ENCODE results near the gene ZNF557.
"Not testable (repeated sequence)": the region's sequence is repeated elsewhere in the genome, so short reads cannot be mapped to it uniquely, and the experiment has no call there.

Gene ZNF557

DNA sequence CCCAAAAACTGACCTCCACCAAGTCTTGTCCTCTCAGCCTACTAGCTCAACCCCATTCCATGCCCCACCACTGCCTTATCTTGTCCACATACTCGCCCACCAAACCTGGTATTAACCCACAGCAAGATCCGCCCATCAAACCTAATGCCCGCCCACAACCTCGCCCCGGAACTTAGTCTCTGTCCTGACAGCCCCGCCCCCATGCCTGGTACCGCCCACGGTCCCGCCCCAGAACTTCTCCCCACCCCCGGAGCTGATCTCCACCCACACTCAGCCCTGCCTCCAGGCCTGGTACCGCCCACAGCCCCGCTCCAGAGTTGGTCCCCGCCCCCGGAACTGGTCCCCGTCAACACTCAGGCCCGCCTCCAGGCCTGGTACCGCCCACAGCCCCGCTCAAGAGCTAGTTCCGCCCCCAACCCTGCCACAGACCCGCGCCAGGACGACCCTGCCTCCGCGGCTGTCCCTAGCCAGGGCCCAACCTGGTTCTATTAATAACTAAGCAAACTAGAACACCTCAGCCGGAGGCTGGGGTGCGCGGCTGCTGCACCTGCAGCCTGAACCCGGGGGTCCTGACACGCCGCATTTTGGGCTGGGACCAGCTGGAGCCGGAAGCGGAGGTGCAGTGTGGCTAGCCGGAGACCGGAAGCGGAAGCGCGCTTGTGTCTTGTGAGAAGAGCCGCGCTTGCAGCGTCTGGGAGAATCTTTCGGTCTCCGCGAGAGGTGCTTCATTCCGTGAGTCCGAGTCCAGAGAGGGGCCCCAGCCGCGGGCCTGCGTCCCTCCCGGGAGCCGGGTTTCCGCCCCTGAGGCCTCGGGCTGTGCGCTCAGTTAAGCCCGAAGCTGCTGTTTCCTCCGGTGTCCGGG is at the start of gene ZNF557:
Gene ZNF557 (plus strand): TSS at position 662 of the 862 bp plus-strand sequence. CDS start 5,372 bp downstream, outside the sequence.
- DNase-seq, result peak; percentile 94 to 96

- not testable (repeated sequence) for DNase-seq
Observed at GRCh38 chr19:7021331-7021730, 48.2 kb upstream of the ZNF557 start, which contains the start of gene MBD3L2B. Gene MBD3L2B (minus strand): TSS chr19:7021431. CDS start chr19:7021397, 34 bp downstream.

- DNase-seq, result not testable (repeated sequence)
Observed at GRCh38 chr19:7028790-7029189, 40.7 kb upstream of the ZNF557 start.

DNA sequence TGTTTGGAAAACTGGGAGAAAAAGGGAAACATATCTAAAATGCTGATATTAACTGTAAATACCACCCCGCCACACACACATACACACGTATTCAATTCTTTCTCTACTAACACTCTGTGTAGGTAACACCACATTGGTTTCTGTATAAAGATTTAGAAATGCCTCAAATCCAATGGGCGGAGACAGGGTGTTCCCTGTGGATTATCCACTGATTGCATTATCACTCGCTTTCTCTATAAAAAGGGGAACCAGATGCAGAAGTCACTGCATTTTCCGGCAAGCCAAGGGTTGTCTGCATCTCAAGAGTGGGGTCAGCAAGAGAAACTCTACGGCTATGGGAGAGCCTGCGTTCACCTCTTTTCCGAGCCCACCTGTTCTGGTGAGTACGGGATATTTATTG is 39.2 kb upstream of the ZNF557 start, which contains the start of gene MBD3L5:
Gene MBD3L5 (plus strand): TSS at position 301 of the 400 bp plus-strand sequence. CDS start 34 bp downstream, at position 335.
- not testable (repeated sequence) for DNase-seq

DNA sequence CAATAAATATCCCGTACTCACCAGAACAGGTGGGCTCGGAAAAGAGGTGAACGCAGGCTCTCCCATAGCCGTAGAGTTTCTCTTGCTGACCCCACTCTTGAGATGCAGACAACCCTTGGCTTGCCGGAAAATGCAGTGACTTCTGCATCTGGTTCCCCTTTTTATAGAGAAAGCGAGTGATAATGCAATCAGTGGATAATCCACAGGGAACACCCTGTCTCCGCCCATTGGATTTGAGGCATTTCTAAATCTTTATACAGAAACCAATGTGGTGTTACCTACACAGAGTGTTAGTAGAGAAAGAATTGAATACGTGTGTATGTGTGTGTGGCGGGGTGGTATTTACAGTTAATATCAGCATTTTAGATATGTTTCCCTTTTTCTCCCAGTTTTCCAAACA is 29.4 kb upstream of the ZNF557 start, which contains the start of gene MBD3L4:
Gene MBD3L4 (minus strand): TSS at position 101 of the 400 bp plus-strand sequence. CDS start 35 bp downstream, at position 66.
- DNase-seq, result not testable (repeated sequence)

DNA sequence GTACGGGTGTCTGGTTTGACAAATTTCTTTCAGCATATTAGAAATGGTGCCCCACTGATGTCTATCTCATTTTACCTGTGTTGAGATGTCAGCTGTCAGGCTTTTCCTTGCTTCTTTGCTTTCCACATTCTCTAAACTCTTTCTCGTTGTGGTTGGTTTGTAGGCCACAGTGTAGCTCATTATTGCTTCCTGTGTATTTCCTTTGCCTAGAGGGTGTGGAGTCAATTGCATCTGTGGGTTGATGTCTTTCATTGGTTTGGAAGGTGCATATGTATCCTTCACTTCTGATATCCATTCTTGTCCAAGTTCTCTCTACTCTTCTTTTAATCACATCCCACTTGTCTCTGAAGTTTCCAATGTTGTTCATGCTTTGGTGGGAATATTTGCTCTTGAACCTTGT is 27.9 kb upstream of the ZNF557 start:
- not testable (repeated sequence) for DNase-seq

DNA sequence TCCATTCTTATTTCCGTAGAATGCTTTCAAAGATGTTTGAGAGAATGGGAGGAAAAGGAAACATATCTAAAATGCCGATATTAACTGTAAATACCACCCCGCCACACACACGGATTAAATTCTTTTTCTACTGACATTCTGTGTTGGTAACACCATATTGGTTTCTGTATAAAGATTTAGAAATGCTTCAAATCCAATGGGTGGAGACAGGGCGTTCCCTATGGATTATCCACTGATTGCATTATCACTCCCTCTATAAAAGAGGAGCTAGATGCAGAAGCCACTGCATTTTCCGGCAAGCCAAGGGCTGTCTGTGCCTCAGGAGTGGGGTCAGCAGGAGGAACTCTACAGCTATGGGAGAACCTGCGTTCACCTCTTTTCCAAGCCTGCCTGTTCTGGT is 20.5 kb upstream of the ZNF557 start, which contains the start of gene MBD3L2:
Gene MBD3L2 (plus strand): TSS at position 301 of the 400 bp plus-strand sequence. CDS start 53 bp downstream, at position 354.
- not testable (repeated sequence) for DNase-seq

DNA sequence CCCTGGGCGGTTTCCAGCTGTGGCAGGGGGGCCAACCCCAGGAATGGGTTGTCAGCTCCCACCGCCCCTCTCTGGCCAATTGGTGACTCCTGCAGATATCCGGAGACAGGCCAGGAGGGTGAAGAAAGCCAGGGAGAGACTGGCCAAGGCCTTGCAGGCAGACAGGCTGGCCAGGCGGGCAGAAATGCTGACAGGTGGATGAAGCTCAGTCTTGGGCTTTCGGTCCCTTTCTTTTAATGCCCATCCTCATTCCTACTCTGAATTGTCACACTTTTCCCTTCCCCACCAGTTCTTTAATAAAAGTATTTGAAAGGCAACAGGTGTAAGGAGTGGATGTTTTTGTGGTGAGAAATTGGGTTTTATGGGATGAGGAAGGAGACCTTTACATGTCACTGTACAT is 18.1 kb upstream of the ZNF557 start:
- not testable (repeated sequence) for DNase-seq

GRCh38 chr19:7052896-7053295 is 16.6 kb upstream of the ZNF557 start:
- DNase-seq, result not testable (repeated sequence)

DNA sequence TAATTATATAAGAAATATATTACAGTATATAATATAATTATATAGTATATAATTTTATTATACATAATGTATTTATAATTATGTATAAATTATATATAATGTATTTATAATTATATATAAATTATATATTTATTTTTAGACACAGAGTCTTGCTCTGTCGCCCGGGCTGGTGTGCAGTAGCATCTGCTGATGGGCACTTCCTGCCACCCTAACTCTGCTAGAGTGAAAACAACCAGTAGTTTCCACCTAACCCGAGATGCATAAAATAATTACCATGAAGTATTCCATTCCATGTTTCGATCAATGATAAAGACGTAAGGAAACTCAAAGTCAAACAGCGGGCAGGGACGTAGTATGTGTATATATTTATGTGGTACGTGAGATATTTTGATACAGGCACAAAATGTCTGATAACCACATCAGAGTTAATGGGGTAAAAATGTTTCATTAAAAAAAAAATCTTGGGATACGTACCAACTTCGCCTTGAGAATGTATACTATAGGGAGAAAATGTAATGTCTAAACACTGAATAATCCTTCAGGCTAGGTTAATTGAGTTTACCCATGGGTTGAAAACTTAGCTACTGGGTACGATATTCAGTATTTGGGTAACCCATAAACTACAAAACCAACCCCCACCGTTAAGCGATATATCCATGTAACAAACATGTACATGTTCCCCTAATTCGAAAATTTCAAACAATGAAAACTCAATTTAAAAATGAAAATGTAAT is 14.7 kb upstream of the ZNF557 start:
- not testable (repeated sequence) for DNase-seq

- not testable (repeated sequence) for DNase-seq
Observed at GRCh38 chr19:7055679-7056078, 13.8 kb upstream of the ZNF557 start.

DNA sequence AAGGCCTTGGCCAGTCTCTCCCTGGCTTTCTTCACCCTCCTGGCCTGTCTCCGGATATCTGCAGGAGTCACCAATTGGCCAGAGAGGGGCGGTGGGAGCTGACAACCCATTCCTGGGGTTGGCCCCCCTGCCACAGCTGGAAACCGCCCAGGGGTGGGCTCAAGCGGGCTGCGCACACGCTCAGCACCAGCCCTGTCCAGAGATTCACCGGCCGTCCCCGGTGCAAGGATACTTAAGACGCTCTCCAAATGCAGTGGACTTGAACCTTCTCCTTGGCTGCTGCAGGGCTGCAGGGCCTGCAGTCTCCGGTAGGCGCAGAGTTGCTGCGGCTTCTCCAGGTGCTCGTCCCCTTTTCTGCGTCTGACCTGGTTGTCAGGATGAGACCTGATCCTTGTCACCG is 13.1 kb upstream of the ZNF557 start:
- not testable (repeated sequence) for DNase-seq

- DNase-seq, result not testable (repeated sequence)
Observed at GRCh38 chr19:7058576-7058975, 10.9 kb upstream of the ZNF557 start, which contains the start of gene MBD3L3. Gene MBD3L3 (minus strand): TSS chr19:7058676. CDS start chr19:7058605, 71 bp downstream.

DNA sequence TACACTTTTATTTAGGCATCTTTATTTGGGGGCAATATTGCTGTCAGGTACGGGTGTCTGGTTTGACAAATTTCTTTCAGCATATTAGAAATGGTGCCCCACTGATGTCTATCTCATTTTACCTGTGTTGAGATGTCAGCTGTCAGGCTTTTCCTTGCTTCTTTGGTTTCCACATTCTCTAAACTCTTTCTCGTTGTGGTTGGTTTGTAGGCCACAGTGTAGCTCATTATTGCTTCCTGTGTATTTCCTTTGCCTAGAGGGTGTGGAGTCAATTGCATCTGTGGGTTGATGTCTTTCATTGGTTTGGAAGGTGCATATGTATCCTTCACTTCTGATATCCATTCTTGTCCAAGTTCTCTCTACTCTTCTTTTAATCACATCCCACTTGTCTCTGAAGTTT is 9.5 kb upstream of the ZNF557 start:
- not testable (repeated sequence) for DNase-seq

- DNase-seq, result no peak
Observed at GRCh38 chr19:7063339-7063738, 6.2 kb upstream of the ZNF557 start.

DNA sequence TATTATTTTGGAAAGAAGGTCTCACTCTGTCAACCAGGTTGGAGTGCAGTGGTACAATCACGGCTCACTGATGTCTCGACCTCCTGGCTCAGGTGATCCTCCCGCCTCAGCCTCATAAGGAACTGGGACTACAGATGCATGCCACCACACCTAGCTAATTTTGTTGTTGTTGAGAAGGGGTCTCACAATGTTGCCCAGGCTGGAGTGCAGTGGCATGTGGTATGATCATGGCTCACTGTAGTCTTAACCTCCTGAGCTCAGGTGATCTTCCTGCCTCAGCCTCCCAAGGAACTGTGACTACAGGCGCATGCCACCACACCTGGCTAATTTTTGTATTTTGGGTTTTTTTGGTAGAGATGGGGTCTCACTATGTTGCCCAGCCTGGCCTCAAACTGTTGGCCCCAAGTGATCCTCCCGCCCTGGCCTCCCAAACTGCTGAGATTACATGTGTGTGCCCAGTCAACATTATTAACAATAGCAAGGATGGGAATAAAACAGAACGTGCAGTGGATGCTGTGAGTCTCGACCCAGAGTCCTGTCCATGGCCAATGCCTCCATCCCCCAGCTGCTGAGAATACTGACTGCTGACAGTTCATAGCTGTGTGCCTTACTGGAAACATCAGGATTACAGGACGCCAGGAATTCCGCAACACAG is 5.6 kb upstream of the ZNF557 start:
- no peak for DNase-seq

- DNase-seq, result not testable (repeated sequence)
Observed at GRCh38 chr19:7067122-7067521, 2.4 kb upstream of the ZNF557 start.

GRCh38 chr19:7067716-7068115 is 1.8 kb upstream of the ZNF557 start:
- no peak for DNase-seq

DNA sequence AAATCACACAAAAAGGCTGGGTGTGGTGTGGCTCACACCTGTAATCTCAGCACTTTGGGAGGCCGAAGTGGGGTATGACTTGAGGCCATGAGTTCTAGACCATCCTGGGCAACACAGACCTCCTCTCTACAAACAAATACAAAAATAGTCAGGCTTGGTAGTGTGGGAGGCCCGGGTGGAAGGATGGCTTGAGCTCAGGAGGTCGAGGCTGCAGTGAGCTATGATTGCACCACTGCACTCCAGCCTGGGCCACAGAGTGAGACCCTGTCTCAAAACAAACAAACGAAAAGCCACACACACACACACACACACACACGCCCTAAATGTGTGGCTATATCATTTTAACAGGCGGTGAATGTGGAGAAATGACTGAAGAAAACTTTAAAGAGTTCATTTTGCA is 904 bp upstream of the ZNF557 start:
- DNase-seq, result no peak

- peak in 1 of 2 experiments; percentile 61 for DNase-seq
Observed at GRCh38 chr19:7069904-7070226, 362 bp downstream of the ZNF557 start.

GRCh38 chr19:7072541-7072940 is 3.0 kb downstream of the ZNF557 start:
- DNase-seq, result no peak

GRCh38 chr19:7074705-7075282 is 5.3 kb downstream of the ZNF557 start:
- DNase-seq, result no peak

All from Kasumi-1 (cell line).